Vagina (tissue), 2 donors: Measurements from ENCODE around the gene DRD4. TPM values are rescaled to one million over a fixed set of nuclear protein-coding genes. Genes with fewer than 3 reads are reported as not detected.

Experiments
- DNase-seq, 2 donors: peaks; one replicate each; pipeline ENCODE4 v3.0.0-alpha.2; 2017; ENCODE audit errors: extremely low spot score in 2 of 2
- H3K27ac ChIP-seq: fragments of 200-600 bp; sonication (generic); one replicate; pipeline ENCODE4 v1.5.1; 2019
- H3K27me3 ChIP-seq: fragments of 200-600 bp; sonication (generic); one replicate; pipeline ENCODE4 v1.5.1; 2019
- H3K36me3 ChIP-seq, 2 donors: fragments of 200-600 bp; sonication (generic); one replicate each; pipeline ENCODE4 v1.5.1; 2017 to 2019
- H3K4me1 ChIP-seq: fragments of 200-600 bp; sonication (generic); one replicate; pipeline ENCODE4 v1.5.1; 2019
- H3K4me3 ChIP-seq, 2 donors: fragments of 200-600 bp; sonication (generic); 1 replicate in 1 of 2; 2 replicates in 1 of 2; pipeline ENCODE4 v1.5.1; 2016 to 2019
- H3K9me3 ChIP-seq: fragments of 200-600 bp; sonication (generic); one replicate; pipeline ENCODE4 v1.5.1; 2019
- POLR2A ChIP-seq, 2 donors: fragments of 450-650 bp; IDR thresholded peaks; one replicate each; pipeline ENCODE4 v1.6.1; 2017; ENCODE audit warnings: antibody characterized with exemption in 2 of 2, mild to moderate bottlenecking in 2 of 2, moderate library complexity in 2 of 2
- POLR2AphosphoS5 ChIP-seq, 2 donors: sonication (generic); formaldehyde crosslinking; IDR thresholded peaks; one replicate each; pipeline ENCODE4 v1.9.0; 2017; ENCODE audit warnings: antibody characterized with exemption in 2 of 2, mild to moderate bottlenecking in 2 of 2, low read depth in 1 of 2; ENCODE audit not compliant: insufficient read depth in 1 of 2
- intact Hi-C: fragments of 100-400 bp; cut with DNase I; formaldehyde crosslinking; loops from one replicate; pipeline ENCODE4 v1.15.1; 2023
- total RNA-seq: library from RNA; depleted of rRNA; stranded (reverse); fragments of >200 nt; gene quantifications from one replicate; pipeline ENCODE4 v1.2.3, GENCODE V29; 2016
- TF ChIP-seq, protein P1 (sequence below), 3 experiments: fragments of 450-650 bp in 2 of 3; fragments of 200-600 bp in 1 of 3; sonication (generic) in 1 of 3; IDR thresholded peaks; one replicate each; pipeline ENCODE4 v1.5.1; 2017 to 2019; ENCODE audit warnings: antibody characterized with exemption in 3 of 3, mild to moderate bottlenecking in 2 of 3, moderate library complexity in 2 of 3

The DRD4 gene
- total RNA-seq, 1 donor from 2014 or later = 1.2 TPM

- intact Hi-C loops = no loop called here
- peaks cover 0 to 92% of the 10 kb centered on the region in 2 donors for H3K36me3 ChIP-seq
These were observed 39.8 kb upstream of the DRD4 start for GRCh38 chr11:597166-597725.

DNA sequence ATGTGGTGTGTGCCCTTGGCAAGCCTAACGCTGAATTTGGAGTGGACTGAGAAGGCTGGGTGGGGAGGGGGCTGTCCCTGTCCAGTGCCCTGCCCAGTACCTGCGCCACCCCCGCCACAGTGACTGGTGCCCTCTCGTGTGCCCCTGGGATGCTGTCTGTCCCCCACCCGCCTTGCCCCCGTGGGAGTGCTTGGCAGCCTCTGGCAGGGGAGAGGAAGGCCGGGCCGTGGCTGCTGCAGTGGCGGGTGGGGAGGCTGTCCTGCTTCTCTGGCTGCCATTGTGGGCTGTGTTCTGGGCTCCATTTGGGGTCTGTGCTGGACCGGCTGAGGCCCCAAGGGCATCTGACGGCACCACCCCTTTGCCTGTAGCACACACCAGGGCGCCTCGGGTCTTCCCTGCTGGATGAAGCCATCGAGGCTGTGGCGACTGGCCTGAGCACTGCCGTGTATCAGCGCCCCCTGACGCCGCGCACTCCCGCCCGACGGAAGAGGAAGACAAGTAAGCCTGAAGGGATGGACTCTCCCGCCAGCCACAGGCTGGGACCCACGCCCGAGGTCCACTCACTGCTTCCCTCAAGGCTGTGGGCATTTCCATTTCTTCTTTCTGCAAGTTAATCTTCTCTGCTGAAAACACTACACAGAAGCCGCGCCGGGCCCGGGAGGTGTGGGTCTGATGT is 38.9 kb upstream of the DRD4 start:
- Histone ChIP-seq H3K36me3 (peaks cover 0 to 91% of the 10 kb centered on the region in 2 donors), H3K27ac (no peak overlapping the region), H3K4me3 (no peak overlapping the region), H3K4me1 (no peaks in the 10 kb centered on the region), H3K27me3 (no peaks in the 10 kb centered on the region), H3K9me3 (no peaks in the 10 kb centered on the region)
- DNase-seq = no peak
- intact Hi-C loops = no loop called here
- TF ChIP-seq, protein P1, sequence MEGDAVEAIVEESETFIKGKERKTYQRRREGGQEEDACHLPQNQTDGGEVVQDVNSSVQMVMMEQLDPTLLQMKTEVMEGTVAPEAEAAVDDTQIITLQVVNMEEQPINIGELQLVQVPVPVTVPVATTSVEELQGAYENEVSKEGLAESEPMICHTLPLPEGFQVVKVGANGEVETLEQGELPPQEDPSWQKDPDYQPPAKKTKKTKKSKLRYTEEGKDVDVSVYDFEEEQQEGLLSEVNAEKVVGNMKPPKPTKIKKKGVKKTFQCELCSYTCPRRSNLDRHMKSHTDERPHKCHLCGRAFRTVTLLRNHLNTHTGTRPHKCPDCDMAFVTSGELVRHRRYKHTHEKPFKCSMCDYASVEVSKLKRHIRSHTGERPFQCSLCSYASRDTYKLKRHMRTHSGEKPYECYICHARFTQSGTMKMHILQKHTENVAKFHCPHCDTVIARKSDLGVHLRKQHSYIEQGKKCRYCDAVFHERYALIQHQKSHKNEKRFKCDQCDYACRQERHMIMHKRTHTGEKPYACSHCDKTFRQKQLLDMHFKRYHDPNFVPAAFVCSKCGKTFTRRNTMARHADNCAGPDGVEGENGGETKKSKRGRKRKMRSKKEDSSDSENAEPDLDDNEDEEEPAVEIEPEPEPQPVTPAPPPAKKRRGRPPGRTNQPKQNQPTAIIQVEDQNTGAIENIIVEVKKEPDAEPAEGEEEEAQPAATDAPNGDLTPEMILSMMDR (IDR thresholded peaks at IDR 0.05) = no peak
- no peak for TF ChIP-seq POLR2A (IDR thresholded peaks at IDR 0.05)
- TF ChIP-seq POLR2AphosphoS5 (IDR thresholded peaks at IDR 0.05; ENCODE audit: insufficient read depth in 1 of 2, low read depth in 1 of 2) = no peak

More at GRCh38 chr11:597166-597725, 39.8 kb upstream of the DRD4 start:
- TF ChIP-seq POLR2AphosphoS5 (IDR thresholded peaks at IDR 0.05; ENCODE audit: insufficient read depth in 1 of 2, low read depth in 1 of 2) (no peak), POLR2A (IDR thresholded peaks at IDR 0.05) (no peak)
- TF ChIP-seq, protein P1 (IDR thresholded peaks at IDR 0.05) = no peak
- no peak for DNase-seq
- Histone ChIP-seq H3K4me3 (no peak overlapping the region), H3K9me3 (no peaks in the 10 kb centered on the region), H3K27ac (no peak overlapping the region), H3K4me1 (no peaks in the 10 kb centered on the region), H3K27me3 (no peaks in the 10 kb centered on the region)

GRCh38 chr11:601573-602245 is 35.4 kb upstream of the DRD4 start:
- H3K36me3 ChIP-seq = peaks cover 0 to 92% of the 10 kb centered on the region in 2 donors
- TF ChIP-seq, protein P1 (IDR thresholded peaks at IDR 0.05) = no peak

DNA sequence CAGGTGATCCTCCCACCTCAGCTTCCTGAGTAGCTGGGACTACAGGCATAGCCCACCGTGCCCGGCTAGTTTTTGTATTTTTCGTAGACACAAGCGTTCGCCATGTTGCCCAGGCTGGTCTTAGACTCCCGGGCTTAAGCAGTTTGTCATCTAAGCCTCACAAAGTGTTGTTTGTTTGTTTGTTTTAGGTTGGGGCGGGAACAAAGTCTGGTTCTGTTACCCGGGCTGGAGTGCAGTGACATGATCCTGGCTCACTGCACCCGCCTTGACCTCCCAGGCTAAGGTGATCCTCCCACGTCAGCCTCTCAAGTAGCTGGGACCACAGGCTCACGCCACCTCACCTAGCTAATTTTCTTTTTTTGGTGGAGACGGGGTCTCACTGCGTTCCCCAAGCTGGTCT is 33.9 kb upstream of the DRD4 start:
- TF ChIP-seq POLR2AphosphoS5 (IDR thresholded peaks at IDR 0.05; ENCODE audit: insufficient read depth in 1 of 2, low read depth in 1 of 2) = no peak
- TF ChIP-seq, protein P1 (IDR thresholded peaks at IDR 0.05) = no peak
- TF ChIP-seq POLR2A (IDR thresholded peaks at IDR 0.05) = no peak
- intact Hi-C loops = no loop called here
- Histone ChIP-seq H3K4me3 (no peak overlapping the region), H3K9me3 (no peaks in the 10 kb centered on the region), H3K36me3 (peaks cover 0 to 92% of the 10 kb centered on the region in 2 donors), H3K27ac (no peak overlapping the region), H3K27me3 (no peaks in the 10 kb centered on the region), H3K4me1 (no peaks in the 10 kb centered on the region)
- DNase-seq = no peak

More at GRCh38 chr11:601573-602245, 35.4 kb upstream of the DRD4 start:
- Histone ChIP-seq H3K27me3 (no peaks in the 10 kb centered on the region), H3K9me3 (no peaks in the 10 kb centered on the region), H3K4me1 (no peaks in the 10 kb centered on the region), H3K27ac (no peak overlapping the region), H3K4me3 (no peak overlapping the region)
- DNase-seq = no peak
- intact Hi-C loops = loop anchor here (1.0 kb wide), 1 partner anchor 41 kb away; no protein-coding TSS in a partner anchor
